GM21367 (cell line): Measurements from ENCODE around the gene ZNF526.

Experiments used
- ATAC-seq: cut with Tn5 transposase; IDR thresholded peaks from one replicate; pipeline ENCODE4 v1.9.1; 2021; ENCODE audit not compliant: unreplicated experiment

ZNF526 gene

GRCh38 chr19:42246143-42246921 is 26.2 kb downstream of the ZNF526 start:
- no peak for ATAC-seq

DNA sequence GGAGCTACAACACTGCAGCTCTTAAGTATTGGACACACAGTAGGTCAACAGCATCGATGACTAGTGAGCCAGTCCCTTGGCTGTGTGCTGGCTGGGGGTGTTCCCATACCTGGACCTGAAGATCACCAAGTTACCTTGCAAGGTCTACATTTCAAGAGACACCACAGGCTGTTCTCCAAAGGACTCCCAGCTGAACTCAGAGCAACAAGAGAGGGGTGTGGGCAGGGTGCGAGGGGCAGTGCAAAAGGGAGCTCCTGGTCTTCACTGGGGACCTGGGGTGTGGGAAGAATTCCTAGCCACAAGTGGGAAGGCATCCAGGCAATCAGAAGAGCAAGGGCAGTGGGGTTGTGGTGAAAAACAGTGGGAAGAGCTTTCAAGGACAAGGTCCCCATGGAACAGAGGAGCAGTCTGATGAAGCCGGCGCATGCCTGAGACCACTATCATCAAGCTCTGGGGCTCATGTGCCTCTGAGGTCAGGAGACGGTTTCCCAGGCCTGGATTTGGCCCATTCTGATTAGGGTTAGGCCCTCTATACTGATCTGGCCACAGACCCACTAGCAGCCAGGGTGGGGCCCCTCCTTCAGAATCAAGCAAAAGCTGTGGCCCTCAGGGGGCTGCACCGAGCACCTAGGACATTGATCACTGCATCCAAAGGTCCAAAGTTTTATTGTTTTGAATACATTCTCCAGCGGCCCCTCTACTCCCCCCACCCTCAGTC is 27.0 kb downstream of the ZNF526 start:
- no peak for ATAC-seq

GRCh38 chr19:42247640-42248199 is 27.6 kb downstream of the ZNF526 start:
- no peak for ATAC-seq

DNA sequence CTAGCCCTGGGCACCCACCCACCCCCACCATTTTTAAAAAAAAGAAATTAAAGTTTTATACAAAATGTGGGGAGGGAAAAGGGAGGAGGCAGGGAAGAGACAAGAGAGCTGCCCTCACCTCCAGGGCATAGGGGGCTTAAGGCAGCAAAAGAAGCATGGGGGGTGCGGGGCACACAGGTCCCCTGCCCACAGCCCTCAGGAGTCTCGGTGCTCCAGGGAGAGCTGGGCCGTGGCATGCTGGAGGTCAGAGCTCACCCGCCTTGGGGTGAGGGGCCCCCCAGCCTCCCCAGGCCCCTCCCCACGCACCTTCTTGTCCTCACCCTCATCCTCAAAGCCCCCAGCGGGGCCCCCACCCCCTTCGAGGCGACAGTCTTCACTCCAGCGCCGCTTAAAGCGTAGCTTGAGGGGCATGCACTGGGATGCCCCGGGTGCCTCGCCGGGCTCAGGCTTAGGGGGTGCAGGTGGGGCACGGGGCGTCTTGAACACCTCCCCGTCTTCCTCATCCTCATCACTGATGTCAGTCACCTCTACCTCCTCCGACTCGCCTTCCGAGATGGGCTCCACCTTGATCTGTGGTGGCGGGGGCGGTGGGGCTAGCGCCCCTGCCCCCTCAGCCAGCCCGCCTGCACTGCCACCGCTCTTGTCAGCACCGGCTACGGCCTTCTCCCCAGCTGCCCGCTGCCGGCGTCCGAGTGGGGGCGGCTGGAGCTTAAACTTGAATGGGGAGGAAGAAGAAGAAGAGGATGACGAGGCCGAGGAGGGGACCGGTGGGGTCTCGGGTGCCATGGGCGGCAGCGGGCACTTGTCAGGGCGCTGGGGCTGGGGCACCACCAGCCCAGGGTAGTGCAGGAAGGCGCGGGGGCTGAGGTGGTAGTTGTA is 28.4 kb downstream of the ZNF526 start:
- ATAC-seq, result no peak

DNA sequence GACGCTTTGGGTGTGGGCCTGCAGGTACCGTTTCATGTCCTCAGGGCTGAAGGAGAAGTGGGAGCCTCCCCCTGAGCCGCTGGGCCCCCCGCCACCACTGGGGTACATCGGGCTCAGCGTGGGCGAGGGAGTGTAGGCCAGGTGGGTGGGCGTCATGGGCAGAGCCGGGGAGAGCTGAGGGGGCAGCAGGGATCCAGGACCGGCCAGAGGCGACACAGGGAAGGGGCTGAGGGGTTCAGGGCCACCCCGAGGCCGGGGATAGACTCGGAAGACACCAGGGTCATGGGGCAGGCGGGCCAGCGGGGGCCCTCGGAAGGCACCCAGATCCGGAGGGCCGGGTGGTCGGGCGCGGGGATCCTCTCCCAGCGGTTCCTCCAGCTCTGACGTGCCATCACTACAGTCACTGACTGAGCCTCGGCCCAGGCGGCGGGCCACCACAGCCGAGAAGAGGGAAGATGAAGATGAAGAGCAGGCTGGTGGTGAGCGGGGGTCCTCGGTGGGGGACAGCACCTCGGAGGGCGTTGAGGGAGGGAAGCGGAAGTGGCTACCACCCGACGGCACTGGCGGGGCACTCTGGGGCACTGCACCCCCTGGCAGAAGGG is 29.1 kb downstream of the ZNF526 start:
- no peak for ATAC-seq

DNA sequence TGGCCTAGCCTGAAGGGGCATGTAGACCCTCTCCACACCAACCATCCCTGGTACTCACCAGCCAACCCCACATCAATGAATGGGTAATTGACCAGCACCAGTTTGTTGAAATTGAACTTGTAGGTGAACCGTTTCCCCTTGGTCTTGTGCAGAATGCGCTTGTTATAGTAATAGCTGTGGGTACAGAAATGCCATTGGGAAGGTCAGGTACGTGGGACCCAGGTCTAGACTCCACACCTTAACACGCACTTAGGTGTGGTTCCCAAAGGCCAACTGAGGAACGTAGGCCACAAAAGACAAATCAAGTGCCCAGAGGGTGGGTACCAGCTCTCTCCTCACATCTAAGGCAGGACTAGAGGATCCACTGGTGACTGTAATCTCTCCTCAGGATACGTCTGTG is 29.7 kb downstream of the ZNF526 start:
- ATAC-seq, result no peak

- no peak for ATAC-seq
Measured at GRCh38 chr19:42250183-42250665, 30.1 kb downstream of the ZNF526 start.

DNA sequence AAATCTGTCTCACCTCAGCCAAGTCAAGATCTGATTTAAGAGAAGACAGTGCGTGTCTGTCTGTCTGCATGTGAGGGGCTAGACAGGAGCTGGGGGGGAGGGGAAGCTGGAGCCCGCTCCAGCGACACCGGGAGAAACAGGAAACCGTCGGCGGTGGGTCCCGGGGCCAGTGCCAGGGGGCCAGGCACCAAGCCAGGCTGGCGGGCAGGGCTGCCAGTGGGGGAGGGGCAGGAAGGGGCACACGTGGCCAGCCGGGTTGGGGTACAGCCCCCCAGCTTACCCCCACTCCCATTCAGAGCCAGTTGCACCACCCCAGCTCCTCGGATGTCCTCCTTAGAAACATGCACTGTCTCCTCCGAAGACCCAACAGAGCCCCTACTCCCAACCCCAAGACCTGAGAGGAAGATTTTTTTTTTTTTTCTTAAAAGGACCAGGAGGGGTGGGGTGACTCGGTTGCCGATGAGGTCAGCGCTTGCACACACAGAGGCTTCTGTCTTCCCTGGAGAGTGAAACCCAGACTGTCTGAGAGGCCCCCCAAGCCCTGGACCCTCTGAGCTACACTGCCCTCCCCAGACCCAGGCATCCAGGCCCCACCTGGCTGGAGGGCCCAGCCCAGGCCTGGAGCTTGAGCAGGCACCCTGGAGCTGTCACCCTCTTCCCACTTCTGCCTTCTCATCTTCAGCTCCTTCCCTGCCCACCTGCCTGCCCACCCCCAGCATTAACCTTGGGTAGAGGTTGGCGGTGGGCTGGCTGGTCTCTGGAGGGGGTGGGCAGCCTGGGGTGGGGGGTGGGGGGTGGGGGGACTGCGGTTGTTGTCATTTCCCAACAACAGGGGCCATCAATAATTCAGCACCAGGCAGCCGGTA is 30.8 kb downstream of the ZNF526 start:
- no peak for ATAC-seq

- no peak for ATAC-seq
Measured at GRCh38 chr19:42251572-42252358, 31.7 kb downstream of the ZNF526 start.

DNA sequence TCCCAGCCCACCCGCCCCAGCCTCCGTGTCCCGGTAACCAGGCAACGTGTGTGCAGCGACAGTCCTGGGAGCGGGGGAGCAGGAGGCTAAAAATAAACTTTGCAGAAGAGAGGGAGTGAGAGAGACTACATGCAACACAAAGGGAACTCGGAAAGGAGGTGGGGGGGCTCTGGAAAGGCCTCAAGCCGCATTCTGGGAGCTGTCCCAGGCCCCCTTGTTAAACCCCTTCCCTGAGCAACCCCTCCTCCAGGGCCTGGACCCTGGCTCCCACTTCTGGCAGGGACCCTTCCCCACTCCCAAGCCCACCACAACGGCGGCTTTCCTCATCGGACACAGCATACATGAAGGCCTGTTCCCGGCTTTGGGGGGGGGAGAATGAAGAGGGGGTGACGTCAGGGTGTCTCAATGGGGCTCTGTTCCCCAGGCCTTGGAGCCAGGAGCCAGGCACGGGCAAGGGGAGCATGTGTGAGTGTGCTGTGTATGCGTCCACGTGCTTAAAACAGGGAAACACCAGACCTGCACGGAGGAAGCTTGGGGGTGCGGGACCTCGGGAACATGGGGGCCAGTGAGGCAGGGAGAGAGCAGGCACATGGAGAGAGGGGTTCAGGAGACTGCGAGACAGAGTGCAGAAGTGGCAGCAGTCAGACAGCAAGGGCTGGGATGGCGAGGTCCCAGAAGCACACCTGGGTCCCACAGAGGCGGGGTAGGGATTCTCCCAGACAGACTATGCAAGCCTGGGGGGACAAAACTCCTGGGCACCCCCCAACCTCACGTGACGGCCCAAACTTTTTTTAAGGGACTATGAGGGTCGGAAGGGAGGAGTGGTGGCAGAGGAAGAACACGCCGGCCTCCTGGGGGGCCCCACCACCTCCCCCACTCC is 32.5 kb downstream of the ZNF526 start:
- ATAC-seq, result no peak

DNA sequence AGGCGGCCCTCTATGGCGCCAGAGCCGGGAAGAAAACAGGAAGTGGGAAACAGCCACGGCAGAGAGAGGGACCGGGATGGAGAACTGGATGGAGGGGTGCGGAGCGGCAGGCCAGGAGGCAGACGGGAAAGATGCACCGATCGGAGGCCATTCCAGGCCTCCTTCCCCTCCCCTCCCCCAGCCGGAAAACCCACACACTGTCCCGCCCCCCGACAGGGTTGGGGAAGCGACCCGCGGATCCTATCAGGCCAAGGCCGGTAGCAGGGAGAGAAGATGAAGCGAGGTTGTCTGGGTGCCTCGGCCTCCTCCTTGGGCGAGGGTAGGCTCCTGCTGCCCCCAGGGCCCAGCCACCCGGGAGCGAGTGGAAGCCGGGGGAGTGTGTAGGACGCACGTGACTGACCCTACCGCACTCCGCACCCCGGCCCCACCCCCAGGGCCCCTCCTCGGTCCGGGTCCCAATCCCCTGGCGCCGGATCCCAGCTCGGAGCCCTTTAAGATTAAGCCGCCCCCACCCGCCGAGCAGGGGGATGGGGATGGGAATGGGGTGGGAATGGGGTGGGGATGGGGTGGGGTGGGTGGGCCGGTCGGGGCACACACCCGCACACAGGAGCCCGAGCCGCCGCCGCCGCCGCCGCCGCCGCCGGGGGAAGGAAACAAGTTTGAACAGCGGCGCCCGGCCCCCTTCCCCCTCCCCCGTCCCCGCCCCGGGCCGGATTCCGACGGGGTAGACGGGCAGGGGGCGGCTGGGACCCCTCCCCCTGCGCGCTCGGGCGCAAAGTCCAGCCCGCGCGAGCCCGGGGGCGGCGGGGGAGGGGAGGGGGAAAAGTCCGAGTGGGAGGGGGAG is 33.4 kb downstream of the ZNF526 start:
- no peak for ATAC-seq

DNA sequence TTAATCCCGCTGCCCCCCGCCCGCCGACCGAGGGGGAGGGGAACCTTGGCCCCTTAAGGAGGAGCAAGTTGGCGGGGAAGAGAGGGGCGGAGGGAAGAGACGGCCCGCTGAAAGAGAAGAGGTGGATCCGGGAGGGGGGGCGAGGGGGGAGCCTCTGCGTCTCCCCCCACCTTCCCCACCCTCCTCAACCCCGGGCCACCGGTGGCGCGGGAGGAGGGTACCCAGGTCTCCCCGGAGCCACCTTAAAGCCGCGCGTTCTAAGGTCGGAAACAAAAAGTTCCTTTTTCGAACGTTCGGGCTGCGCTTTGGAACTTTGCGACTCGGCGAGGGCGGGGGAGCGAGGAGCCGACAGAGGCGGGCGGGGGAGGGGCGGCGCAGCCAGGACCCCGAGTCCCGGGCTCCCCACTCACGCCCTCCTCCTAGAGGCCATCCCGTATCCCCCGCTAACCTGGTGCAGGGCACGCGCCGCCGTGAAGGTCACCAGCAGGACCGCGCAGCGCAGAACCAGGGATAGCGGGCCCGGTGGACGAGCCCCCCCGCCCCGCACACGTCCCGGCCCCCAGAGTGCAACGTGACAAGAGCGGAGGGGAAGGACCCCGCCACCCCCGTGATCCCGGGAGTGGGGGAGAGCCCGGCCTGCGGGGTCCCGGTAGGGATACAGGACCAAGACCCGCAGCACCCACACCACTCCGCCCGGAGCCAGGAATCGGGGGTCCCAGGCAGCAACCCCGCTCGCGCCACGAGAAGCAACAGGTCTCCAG is 34.2 kb downstream of the ZNF526 start:
- no peak for ATAC-seq

- ATAC-seq, result peak; percentile 45
Measured at GRCh38 chr19:42254850-42255765, 35.0 kb downstream of the ZNF526 start, which contains the start of gene ERF. TSS of gene ERF (minus strand) at chr19:42255128. CDS start at chr19:42254999, 129 bp downstream.

- ATAC-seq, result no peak
Measured at GRCh38 chr19:42255766-42256745, 35.9 kb downstream of the ZNF526 start.
